Adrenal gland (tissue), 5 donors: ENCODE results near the gene FCN1.
A peak's percentile ranks its signal among the peaks of the same experiment; 100 is the strongest.

ENCODE experiments used
- POLR2A ChIP-seq, 2 donors: fragments of 450-650 bp; IDR thresholded peaks; one replicate each; pipeline ENCODE4 v1.6.1; 2017; ENCODE audit warnings: antibody characterized with exemption in 2 of 2, mild to moderate bottlenecking in 2 of 2, moderate library complexity in 1 of 2
- TF ChIP-seq, protein P1 (sequence below), 6 experiments: fragments of 450-650 bp in 4 of 6; fragments of 200-600 bp in 2 of 6; sonication (generic) in 1 of 6; IDR thresholded peaks; 1 replicate in 5 of 6; 2 replicates in 1 of 6; pipeline versions ENCODE4 v1.5.1 to v1.8.0; 2016 to 2021; ENCODE audit warnings: antibody characterized with exemption in 6 of 6, mild to moderate bottlenecking in 2 of 6, moderate library complexity in 1 of 6
- donor health status: DM: no; HTN: no; CAD: no.

DNA sequence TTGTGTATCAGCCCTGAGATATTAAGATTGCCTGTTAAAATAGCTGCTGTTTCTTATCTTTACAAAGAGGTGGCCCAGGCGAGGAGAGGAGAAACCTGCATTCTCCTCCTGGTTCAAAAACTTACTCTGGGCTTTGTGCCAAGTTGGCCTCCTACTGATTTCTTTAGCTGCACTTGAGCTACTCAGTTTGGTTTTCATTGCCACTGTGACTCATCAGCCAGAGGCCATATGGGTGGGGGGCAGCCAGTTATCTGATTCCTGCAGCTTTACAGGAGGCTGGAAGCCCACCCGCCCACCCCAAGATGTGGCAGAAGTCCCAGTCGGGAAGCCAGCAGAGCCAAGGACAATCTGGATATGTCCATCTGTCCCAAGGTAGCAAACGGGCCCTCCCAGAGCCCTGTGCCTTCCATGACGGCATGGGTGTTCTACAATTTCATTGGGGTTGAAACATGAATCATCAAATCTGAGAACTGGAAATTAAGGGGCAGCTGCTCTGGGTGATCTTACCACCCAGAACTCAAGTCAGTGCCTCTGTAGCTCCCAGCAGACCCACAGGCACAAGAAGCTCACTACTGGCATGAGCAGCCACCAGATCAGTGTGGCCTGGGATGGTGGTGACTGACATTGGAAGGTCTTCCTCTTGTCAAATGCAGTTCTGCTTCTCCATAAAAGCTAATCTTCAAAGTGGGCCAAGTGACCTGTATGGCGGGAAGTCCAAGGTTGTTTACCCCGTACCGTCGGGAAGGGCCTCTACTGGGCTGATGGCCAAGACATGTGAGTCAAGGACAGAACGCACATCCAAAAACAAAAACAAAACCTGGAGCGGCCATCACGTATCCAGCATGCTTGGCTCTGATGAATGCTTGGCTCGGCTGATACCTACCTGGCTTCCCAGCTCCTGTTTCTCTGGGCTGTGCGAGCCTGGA is 21.5 kb downstream of the FCN1 start:
- TF ChIP-seq, protein P1, sequence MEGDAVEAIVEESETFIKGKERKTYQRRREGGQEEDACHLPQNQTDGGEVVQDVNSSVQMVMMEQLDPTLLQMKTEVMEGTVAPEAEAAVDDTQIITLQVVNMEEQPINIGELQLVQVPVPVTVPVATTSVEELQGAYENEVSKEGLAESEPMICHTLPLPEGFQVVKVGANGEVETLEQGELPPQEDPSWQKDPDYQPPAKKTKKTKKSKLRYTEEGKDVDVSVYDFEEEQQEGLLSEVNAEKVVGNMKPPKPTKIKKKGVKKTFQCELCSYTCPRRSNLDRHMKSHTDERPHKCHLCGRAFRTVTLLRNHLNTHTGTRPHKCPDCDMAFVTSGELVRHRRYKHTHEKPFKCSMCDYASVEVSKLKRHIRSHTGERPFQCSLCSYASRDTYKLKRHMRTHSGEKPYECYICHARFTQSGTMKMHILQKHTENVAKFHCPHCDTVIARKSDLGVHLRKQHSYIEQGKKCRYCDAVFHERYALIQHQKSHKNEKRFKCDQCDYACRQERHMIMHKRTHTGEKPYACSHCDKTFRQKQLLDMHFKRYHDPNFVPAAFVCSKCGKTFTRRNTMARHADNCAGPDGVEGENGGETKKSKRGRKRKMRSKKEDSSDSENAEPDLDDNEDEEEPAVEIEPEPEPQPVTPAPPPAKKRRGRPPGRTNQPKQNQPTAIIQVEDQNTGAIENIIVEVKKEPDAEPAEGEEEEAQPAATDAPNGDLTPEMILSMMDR (IDR thresholded peaks at IDR 0.05), result no peak
- peak in 1 of 2 donors; percentile 27 for TF ChIP-seq POLR2A (IDR thresholded peaks at IDR 0.05)
